IPS-NIHi11 (cell line): ENCODE results near the gene CCDC124.

Experiments used
- DNase-seq: peaks from one replicate; pipeline ENCODE4 v3.0.0; 2012; ENCODE audit warnings: mixed read lengths, low spot score

CCDC124 gene

GRCh38 chr19:17953869-17954268 is 21.1 kb downstream of the CCDC124 start:
- no peak for DNase-seq

DNA sequence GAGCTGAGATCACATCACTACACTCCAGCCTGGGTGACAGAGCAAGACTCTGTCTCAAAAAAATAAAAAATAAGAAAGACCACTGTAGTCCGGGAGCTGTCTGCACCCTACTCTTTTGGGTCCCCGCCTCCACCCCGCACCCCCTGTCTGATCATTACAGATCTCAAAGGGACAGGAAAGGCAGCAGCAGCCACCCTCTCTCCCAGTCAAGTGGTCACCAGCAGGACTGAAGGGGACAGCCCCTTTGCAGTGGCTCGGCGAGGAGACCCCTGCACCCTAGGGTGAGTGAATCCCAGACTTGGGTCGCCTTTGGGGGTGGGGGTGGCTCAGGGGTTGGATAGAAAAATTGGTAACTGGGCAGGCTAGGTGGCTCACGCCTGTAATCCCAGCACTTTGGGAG is 21.6 kb downstream of the CCDC124 start:
- no peak for DNase-seq

DNA sequence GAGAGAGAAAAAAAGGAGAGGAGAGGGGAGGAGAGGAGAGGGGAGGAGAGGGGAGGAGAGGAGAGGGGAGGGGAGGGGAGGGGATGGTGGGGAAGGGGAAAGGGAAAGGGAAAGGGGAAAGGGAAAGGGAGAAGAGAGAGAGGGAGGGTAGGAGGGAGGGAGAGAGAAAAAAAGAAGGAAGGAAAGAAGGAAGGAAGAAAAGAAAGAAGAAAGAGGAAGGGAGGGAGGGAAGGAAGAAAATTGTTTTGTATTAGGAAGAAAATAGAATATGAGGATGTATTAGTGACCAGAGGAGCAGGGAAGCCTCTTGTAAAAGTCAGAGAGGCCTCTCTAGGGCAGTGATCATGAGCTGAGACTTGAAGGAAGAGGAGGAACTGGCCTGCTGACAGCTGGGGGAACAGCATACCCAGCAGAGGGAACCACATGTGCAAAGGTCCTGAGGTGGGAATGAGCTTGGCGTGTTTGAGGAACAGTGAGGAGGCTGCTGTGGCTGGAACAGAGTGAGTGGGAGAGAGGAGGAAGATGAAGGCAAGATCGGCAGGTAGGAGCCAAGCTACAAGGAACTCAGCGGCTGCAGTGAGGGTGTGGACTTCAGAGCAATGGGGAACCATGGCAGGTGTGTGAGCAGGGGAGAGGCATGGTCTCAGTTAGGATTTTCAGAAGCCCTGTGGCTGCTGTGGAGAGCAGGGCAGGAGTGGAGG is 24.5 kb downstream of the CCDC124 start:
- no peak for DNase-seq

- no peak for DNase-seq
Measured at GRCh38 chr19:17957885-17958284, 25.1 kb downstream of the CCDC124 start.

- peak; percentile 6 for DNase-seq
Measured at GRCh38 chr19:17963936-17964691, 31.3 kb downstream of the CCDC124 start.

DNA sequence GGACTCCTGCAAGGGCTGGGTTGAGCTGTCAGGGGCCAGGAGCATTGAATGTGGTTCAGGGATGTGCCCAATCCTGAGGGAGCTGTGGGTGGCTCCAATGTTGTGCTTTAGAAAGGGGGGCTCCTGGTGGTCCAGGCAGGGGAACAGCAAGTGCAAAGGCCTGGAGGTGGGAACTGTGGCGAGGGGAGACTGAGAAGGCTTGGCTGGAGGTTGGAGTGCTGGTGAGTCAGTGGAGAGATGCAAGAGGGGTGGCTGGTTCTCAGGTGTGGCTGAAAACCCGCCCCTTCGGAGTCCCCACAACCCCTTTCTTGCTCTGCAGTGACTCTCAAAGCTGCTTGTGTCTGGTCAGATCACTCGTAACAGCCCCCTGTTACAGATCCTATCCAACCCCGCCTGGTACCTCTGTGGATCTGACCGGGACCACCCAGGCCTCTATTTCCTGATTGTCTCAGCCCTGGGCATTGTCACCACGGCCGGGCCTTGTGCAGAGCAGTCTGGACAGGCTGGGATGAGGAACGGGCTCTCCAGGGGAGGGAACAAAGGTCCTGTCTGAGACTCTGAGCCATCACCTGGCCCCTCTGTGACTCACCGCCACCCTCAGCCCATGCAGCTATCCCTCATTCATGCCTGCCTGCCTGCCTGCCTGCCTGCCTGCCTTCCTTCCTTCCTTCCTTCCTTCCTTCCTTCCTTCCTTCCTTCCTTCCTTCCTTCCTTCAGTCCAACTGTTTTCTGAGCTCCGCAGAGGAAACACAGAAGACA is 32.7 kb downstream of the CCDC124 start:
- DNase-seq: peak; percentile 39

GRCh38 chr19:17966129-17966483 is 33.3 kb downstream of the CCDC124 start:
- peak; percentile 4 for DNase-seq

DNA sequence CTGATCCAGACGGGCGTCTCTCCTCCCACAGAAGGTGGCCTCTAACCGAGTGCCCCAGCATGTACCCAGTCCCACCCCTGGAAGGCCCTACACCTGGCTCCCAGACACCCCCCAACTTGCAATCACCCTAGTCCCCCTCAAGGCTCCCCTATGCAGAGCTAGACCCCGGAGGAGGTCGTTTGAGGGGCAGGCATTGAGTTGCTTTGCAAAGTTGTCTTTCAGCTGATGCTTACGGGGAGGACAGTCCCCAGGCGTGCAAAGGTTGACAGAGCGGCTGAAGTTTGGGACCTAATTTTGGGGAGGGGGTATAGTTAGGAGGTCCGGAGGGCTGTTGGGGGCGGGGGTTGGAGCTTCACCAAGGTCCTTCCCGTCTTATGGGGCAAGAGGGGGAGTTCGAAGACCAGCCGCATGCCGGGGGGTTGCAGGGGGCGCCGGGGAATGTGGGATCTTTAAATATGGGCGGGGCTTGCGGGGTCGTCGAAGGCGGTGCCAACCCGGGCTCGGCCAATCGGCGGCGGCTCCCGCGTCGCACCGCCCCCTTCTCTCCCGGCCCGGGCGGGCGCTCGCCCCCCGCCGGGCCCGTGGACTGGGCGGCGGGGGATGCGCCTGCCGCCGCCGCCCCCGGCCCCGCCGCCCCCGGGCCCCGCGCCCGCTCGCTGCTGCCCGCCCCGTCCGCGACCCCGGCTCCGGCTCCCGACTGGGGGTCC is 33.9 kb downstream of the CCDC124 start, which contains the start of gene KCNN1:
Gene KCNN1, plus strand, starts transcription at position 558 of the 707 bp plus-strand sequence. CDS start 6,782 bp downstream, outside the sequence.
- DNase-seq: peak; percentile 99

GRCh38 chr19:17967257-17968051 is 34.6 kb downstream of the CCDC124 start:
- peak; percentile 63 for DNase-seq

DNA sequence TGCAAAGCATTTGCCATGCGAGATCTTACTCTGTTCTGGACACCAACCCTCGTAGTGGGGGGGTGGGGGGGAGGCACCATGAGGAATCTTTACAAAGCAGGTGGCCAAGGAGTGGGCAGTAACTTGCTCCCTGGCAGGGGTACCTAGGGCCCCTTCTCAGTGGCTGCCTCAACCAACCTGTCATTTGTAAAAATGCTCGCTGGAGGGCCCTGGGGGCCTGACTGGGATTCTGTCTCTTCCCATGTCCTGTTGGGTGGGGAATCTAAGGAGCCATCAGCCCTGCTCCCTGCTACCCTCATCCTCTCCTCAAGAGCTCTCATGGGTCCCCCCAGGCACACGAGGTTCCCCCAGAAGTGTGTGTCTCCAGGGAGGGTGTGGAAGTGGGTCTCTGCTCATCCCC is 35.5 kb downstream of the CCDC124 start:
- DNase-seq: peak; percentile 19

GRCh38 chr19:17969096-17969792 is 36.4 kb downstream of the CCDC124 start:
- peak; percentile 8 for DNase-seq

- DNase-seq: no peak
Measured at GRCh38 chr19:17972230-17972629, 39.4 kb downstream of the CCDC124 start.

GRCh38 chr19:17973759-17974158 is 40.9 kb downstream of the CCDC124 start:
- peak; percentile 13 for DNase-seq

GRCh38 chr19:17974551-17974950 is 41.7 kb downstream of the CCDC124 start:
- no peak for DNase-seq

- DNase-seq: peak; percentile 4
Measured at GRCh38 chr19:17975032-17975431, 42.2 kb downstream of the CCDC124 start.

GRCh38 chr19:17977021-17977420 is 44.2 kb downstream of the CCDC124 start:
- DNase-seq: no peak

GRCh38 chr19:17977488-17977887 is 44.7 kb downstream of the CCDC124 start:
- DNase-seq: no peak

DNA sequence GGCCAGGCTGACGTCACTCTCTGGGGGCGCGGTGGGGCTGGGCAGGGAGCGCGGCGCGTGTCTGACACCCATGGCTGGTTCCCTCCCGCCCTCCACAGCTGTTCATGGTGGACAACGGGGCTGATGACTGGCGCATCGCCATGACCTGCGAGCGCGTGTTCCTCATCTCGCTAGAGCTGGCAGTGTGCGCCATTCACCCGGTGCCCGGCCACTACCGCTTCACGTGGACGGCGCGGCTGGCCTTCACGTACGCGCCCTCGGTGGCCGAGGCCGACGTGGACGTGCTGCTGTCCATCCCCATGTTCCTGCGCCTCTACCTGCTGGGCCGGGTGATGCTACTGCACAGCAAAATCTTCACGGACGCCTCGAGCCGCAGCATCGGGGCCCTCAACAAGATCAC is 48.8 kb downstream of the CCDC124 start:
- peak; percentile 2 for DNase-seq

- peak; percentile 4 for DNase-seq
Measured at GRCh38 chr19:17982430-17982829, 49.6 kb downstream of the CCDC124 start.

DNA sequence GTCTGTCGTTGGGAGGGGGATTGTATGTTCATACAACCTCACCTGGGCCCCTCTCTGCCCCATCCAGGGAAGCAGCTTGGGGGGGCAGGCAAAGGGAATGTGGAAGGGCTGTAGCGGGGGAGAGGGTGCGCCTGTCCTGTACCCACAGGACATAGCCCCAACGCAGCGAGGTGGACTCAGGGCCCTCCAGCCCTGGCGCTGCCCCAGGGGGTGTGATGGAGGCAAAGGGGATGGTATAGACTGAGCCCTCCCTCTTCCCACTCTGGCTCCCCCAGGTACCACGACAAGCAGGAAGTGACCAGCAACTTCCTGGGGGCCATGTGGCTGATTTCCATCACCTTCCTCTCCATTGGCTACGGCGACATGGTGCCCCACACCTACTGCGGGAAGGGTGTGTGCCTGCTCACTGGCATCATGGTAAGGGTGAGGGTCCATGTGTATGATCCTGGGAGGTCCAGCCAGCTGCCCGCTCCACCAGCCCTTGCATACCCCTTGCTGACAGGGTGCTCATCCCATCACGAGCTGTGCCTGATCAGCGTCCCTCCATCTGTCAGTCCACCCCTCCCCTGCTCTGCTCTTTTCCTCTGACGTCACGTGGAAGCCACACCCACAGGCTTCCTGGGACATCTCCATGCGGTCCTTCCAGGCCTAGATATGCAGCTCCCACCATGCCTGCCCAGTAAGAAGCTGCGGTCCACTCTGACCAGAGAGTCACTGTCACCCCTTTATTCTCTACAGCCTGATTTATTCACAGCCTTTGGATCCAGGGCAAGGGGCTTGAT is 52.4 kb downstream of the CCDC124 start:
- DNase-seq: peak; percentile 43
